Hippocampal formation (tissue), 2 donors: ENCODE measurements around the gene MMGT1.

Source experiments
- DNase-seq, 2 donors: peaks; one replicate each; lab custom pipeline; 2025; lab: John Stamatoyannopoulos, UW

The MMGT1 gene

GRCh38 chrX:135973548-135974278, at the start of gene MMGT1:
Gene MMGT1, minus strand, starts transcription at chrX:135973988. Its CDS starts 313 bp downstream, at chrX:135973675.
- DNase-seq, result peak; percentile 82 to 86

GRCh38 chrX:136021903-136022302, 48.1 kb upstream of the MMGT1 start:
- DNase-seq, result no peak

GRCh38 chrX:136021160-136021559, 47.4 kb upstream of the MMGT1 start:
- DNase-seq, result no peak

- no peak for DNase-seq
These were observed 45.4 kb upstream of the MMGT1 start for GRCh38 chrX:136019226-136019625.

- no peak for DNase-seq
These were observed 43.1 kb upstream of the MMGT1 start for GRCh38 chrX:136016881-136017280.

- DNase-seq, result no peak
These were observed 41.2 kb upstream of the MMGT1 start for GRCh38 chrX:136015016-136015415.

GRCh38 chrX:135988245-135988644, 14.5 kb upstream of the MMGT1 start:
- no peak for DNase-seq

- no peak for DNase-seq
These were observed 12.2 kb upstream of the MMGT1 start for GRCh38 chrX:135985973-135986310.

GRCh38 chrX:135985157-135985972, 11.6 kb upstream of the MMGT1 start, which contains the start of gene SLC9A6:
Gene SLC9A6, plus strand, starts transcription at chrX:135985435. Its CDS starts 224 bp downstream, at chrX:135985659.
- DNase-seq, result peak; percentile 35 to 65

- no peak for DNase-seq
These were observed 11.0 kb upstream of the MMGT1 start for GRCh38 chrX:135984791-135985156.

- DNase-seq, result no peak
These were observed 10.5 kb upstream of the MMGT1 start for GRCh38 chrX:135984256-135984655.

GRCh38 chrX:135982860-135983259, 9.1 kb upstream of the MMGT1 start:
- DNase-seq, result no peak

GRCh38 chrX:135981668-135982067, 7.9 kb upstream of the MMGT1 start:
- DNase-seq, result no peak

- DNase-seq, result no peak
These were observed 7.2 kb upstream of the MMGT1 start for GRCh38 chrX:135981010-135981409.

GRCh38 chrX:135977611-135978010, 3.8 kb upstream of the MMGT1 start:
- DNase-seq, result no peak

- DNase-seq, result no peak
These were observed 1.6 kb upstream of the MMGT1 start for GRCh38 chrX:135975421-135975820.

- peak; percentile 59 to 86 for DNase-seq
These were observed 580 bp upstream of the MMGT1 start for GRCh38 chrX:135974279-135974856.

- DNase-seq, result no peak
These were observed 702 bp downstream of the MMGT1 start for GRCh38 chrX:135973025-135973547.

- no peak for DNase-seq
These were observed 22.5 kb downstream of the MMGT1 start for GRCh38 chrX:135951291-135951690.

GRCh38 chrX:135944486-135944885, 29.3 kb downstream of the MMGT1 start:
- no peak for DNase-seq

GRCh38 chrX:135931644-135932487, 41.9 kb downstream of the MMGT1 start:
- DNase-seq, result peak in 1 of 2 donors; percentile 12

- no peak for DNase-seq
These were observed 45.9 kb downstream of the MMGT1 start for GRCh38 chrX:135927897-135928296.
